Panc1 (cell line): ENCODE data around the gene PAGE4.

ENCODE experiments used
- CTCF ChIP-seq: fragments of 450-650 bp; IDR thresholded peaks from 2 replicates; pipeline ENCODE4 v1.5.1; 2017; ENCODE audit warnings: mild to moderate bottlenecking
- TF ChIP-seq, protein P1 (sequence below), 2 experiments: IDR thresholded peaks; 2 replicates each; pipeline ENCODE4 v1.6.1; 2011 to 2012; ENCODE audit warnings: low read depth in 2 of 2, control low read depth in 1 of 2, low read length in 1 of 2, mild to moderate bottlenecking in 1 of 2, moderate library complexity in 1 of 2; ENCODE audit not compliant: insufficient read depth in 1 of 2

DNA sequence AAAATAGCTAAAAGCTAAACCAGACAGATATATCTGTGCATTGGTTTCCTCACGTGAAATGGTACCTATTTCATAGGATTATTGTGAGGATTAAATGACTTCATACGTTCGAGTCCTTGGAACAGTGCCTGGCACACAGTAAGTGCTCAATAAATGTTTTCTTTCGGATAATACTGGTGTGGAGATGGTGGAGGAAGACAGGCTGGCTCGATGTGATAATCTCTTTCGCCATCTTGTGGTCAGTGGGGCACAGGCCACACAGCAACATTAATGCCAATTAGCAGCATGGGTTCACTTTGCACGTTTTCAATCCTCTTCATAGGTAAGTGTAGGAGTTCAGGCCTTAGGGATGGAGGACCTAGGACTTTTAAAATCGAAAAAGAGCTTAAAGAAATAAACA lies 9.3 kb downstream of the PAGE4 start:
- TF ChIP-seq CTCF, result peak; percentile 85
- TF ChIP-seq, protein P1, sequence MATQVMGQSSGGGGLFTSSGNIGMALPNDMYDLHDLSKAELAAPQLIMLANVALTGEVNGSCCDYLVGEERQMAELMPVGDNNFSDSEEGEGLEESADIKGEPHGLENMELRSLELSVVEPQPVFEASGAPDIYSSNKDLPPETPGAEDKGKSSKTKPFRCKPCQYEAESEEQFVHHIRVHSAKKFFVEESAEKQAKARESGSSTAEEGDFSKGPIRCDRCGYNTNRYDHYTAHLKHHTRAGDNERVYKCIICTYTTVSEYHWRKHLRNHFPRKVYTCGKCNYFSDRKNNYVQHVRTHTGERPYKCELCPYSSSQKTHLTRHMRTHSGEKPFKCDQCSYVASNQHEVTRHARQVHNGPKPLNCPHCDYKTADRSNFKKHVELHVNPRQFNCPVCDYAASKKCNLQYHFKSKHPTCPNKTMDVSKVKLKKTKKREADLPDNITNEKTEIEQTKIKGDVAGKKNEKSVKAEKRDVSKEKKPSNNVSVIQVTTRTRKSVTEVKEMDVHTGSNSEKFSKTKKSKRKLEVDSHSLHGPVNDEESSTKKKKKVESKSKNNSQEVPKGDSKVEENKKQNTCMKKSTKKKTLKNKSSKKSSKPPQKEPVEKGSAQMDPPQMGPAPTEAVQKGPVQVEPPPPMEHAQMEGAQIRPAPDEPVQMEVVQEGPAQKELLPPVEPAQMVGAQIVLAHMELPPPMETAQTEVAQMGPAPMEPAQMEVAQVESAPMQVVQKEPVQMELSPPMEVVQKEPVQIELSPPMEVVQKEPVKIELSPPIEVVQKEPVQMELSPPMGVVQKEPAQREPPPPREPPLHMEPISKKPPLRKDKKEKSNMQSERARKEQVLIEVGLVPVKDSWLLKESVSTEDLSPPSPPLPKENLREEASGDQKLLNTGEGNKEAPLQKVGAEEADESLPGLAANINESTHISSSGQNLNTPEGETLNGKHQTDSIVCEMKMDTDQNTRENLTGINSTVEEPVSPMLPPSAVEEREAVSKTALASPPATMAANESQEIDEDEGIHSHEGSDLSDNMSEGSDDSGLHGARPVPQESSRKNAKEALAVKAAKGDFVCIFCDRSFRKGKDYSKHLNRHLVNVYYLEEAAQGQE (IDR thresholded peaks at IDR 0.05; ENCODE audit: insufficient read depth in 1 of 2, low read depth in 2 of 2, low read length in 1 of 2), result no peak
